ENCODE results near the gene LHPP.

GRCh38 chr10:124415210-124415609 is 46.4 kb upstream of the LHPP start:
- TF ChIP-seq TOX (CRISPR knock-in tag; IDR thresholded peaks at IDR 0.05; ENCODE audit: borderline replicate concordance): no peak
- no peak for TF ChIP-seq PPARA (CRISPR knock-in tag; IDR thresholded peaks at IDR 0.05; ENCODE audit: borderline replicate concordance)
- no peak for TF ChIP-seq ISL1 (CRISPR knock-in tag; IDR thresholded peaks at IDR 0.05)
- no peak for TF ChIP-seq ZFP30 (CRISPR knock-in tag; IDR thresholded peaks at IDR 0.05)
- TF ChIP-seq ARNTL (CRISPR knock-in tag; IDR thresholded peaks at IDR 0.05; ENCODE audit: borderline replicate concordance, low read depth): no peak
- no peak for TF ChIP-seq TSHZ2 (CRISPR knock-in tag; IDR thresholded peaks at IDR 0.05)
- TF ChIP-seq ZFP3 (CRISPR knock-in tag; IDR thresholded peaks at IDR 0.05): no peak

Data from SK-N-SH treated with all-trans-retinoic acid at 6 μM for 48 hours (cell line).